HFFc6 (cell line): Measurements from ENCODE around the gene S100Z. TPM values are rescaled to one million over a fixed set of nuclear protein-coding genes. Genes with fewer than 3 reads are reported as not detected.
"Not testable (repeated sequence)": the region's sequence is repeated elsewhere in the genome, so short reads cannot be mapped to it uniquely, and the experiment has no call there.

ENCODE experiments used
- DNase-seq: peaks from one replicate; pipeline ENCODE4 v3.0.0-alpha.2; 2018
- H3K27ac Mint-ChIP-seq: 2 replicates; pipeline ENCODE4 v1.8.0; 2020; ENCODE audit warnings: mild to moderate bottlenecking, mixed read lengths
- H3K27me3 Mint-ChIP-seq: 2 replicates; pipeline ENCODE4 v1.8.0; 2021; ENCODE audit warnings: mild to moderate bottlenecking, moderate library complexity, mixed read lengths; ENCODE audit not compliant: insufficient read depth
- H3K36me3 Mint-ChIP-seq: 2 replicates; pipeline ENCODE4 v1.8.0; 2021; ENCODE audit warnings: low read depth, mixed read lengths
- H3K4me1 Mint-ChIP-seq: 2 replicates; pipeline ENCODE4 v1.8.0; 2020; ENCODE audit warnings: low read depth, mixed read lengths
- H3K4me3 Mint-ChIP-seq: 2 replicates; pipeline ENCODE4 v1.8.0; 2020; ENCODE audit warnings: mild to moderate bottlenecking, moderate library complexity, mixed read lengths
- H3K9me3 Mint-ChIP-seq: 2 replicates; pipeline ENCODE4 v1.8.0; 2020; ENCODE audit warnings: mild to moderate bottlenecking, mixed read lengths
- CTCF ChIP-seq: fragments of 200-600 bp; sonication (generic); IDR thresholded peaks from 2 replicates; pipeline ENCODE4 v1.5.0; 2021; ENCODE audit warnings: antibody characterized with exemption, mild to moderate bottlenecking
- total RNA-seq, 6 experiments: library from RNA; stranded (reverse); fragmentation: NEBNext Ultra II Directional; extraction: Animal tissue kit (Norgen Biotek cat#: 25700); gene quantifications; 2 replicates in 1 of 6; 3 replicates in 5 of 6; pipeline ENCODE4 v1.2.3, GENCODE V29; 2021

S100Z gene
- total RNA-seq, 6 experiments from 2014 or later, result not detected

GRCh38 chr5:76893294-76893693, 43.5 kb downstream of the S100Z start:
- no peaks in the 10 kb centered on the region for H3K36me3 Mint-ChIP-seq
- no peak overlapping the region for H3K27ac Mint-ChIP-seq
- H3K27me3 Mint-ChIP-seq, result peaks cover 39% of the 10 kb centered on the region
- no peak for TF ChIP-seq CTCF
- H3K4me3 Mint-ChIP-seq, result no peak overlapping the region
- no peaks in the 10 kb centered on the region for H3K9me3 Mint-ChIP-seq
- no peaks in the 10 kb centered on the region for H3K4me1 Mint-ChIP-seq
- DNase-seq, result no peak

GRCh38 chr5:76896196-76896595, 46.4 kb downstream of the S100Z start:
- H3K9me3 Mint-ChIP-seq, result peaks cover 9% of the 10 kb centered on the region
- TF ChIP-seq CTCF, result no peak
- H3K27ac Mint-ChIP-seq, result no peak overlapping the region
- no peak overlapping the region for H3K4me3 Mint-ChIP-seq
- H3K4me1 Mint-ChIP-seq, result no peaks in the 10 kb centered on the region
- DNase-seq, result no peak
- peaks cover 36% of the 10 kb centered on the region for H3K27me3 Mint-ChIP-seq
- H3K36me3 Mint-ChIP-seq, result no peaks in the 10 kb centered on the region; the same call in 1 of the 2 replicates

- no peak for DNase-seq
- TF ChIP-seq CTCF, result no peak
- Mint-ChIP-seq H3K4me1 (no peaks in the 10 kb centered on the region), H3K27me3 (peaks cover 13% of the 10 kb centered on the region), H3K27ac (no peak overlapping the region), H3K4me3 (no peak overlapping the region), H3K36me3 (no peaks in the 10 kb centered on the region; the same call in 1 of the 2 replicates), H3K9me3 (peaks cover 13% of the 10 kb centered on the region)
Observed at GRCh38 chr5:76901522-76901921, 51.7 kb downstream of the S100Z start.

GRCh38 chr5:76908166-76908565, 58.4 kb downstream of the S100Z start:
- H3K27ac Mint-ChIP-seq, result no peak overlapping the region
- H3K36me3 Mint-ChIP-seq, result no peaks in the 10 kb centered on the region
- no peak for TF ChIP-seq CTCF
- DNase-seq, result no peak
- H3K27me3 Mint-ChIP-seq, result peaks cover 10% of the 10 kb centered on the region
- no peak overlapping the region for H3K4me3 Mint-ChIP-seq
- no peaks in the 10 kb centered on the region for H3K4me1 Mint-ChIP-seq
- no peaks in the 10 kb centered on the region for H3K9me3 Mint-ChIP-seq

- H3K4me1 Mint-ChIP-seq, H3K9me3 Mint-ChIP-seq, H3K27ac Mint-ChIP-seq, H3K4me3 Mint-ChIP-seq, DNase-seq, H3K36me3 Mint-ChIP-seq: not testable (repeated sequence)
- peaks cover 19% of the 10 kb centered on the region for H3K27me3 Mint-ChIP-seq
Observed at GRCh38 chr5:76910344-76910933, 60.6 kb downstream of the S100Z start.

- peaks cover 10% of the 10 kb centered on the region for H3K27me3 Mint-ChIP-seq
- not testable (repeated sequence) for H3K27ac Mint-ChIP-seq, H3K9me3 Mint-ChIP-seq, H3K4me3 Mint-ChIP-seq, H3K36me3 Mint-ChIP-seq, DNase-seq, H3K4me1 Mint-ChIP-seq
Observed at GRCh38 chr5:76914671-76915070, 64.9 kb downstream of the S100Z start.

GRCh38 chr5:76918539-76918938, 68.7 kb downstream of the S100Z start:
- H3K9me3 Mint-ChIP-seq, result peaks cover 8% of the 10 kb centered on the region
- H3K27ac Mint-ChIP-seq, result no peak overlapping the region

More at GRCh38 chr5:76918539-76918938, 68.7 kb downstream of the S100Z start:
- no peak for DNase-seq
- peaks cover 22% of the 10 kb centered on the region for H3K27me3 Mint-ChIP-seq
- H3K36me3 Mint-ChIP-seq, result peaks cover 5% of the 10 kb centered on the region
- TF ChIP-seq CTCF, result no peak
- no peaks in the 10 kb centered on the region for H3K4me1 Mint-ChIP-seq
- H3K4me3 Mint-ChIP-seq, result no peak overlapping the region
